ENCODE results near the gene TRIM66.

The TRIM66 gene

DNA sequence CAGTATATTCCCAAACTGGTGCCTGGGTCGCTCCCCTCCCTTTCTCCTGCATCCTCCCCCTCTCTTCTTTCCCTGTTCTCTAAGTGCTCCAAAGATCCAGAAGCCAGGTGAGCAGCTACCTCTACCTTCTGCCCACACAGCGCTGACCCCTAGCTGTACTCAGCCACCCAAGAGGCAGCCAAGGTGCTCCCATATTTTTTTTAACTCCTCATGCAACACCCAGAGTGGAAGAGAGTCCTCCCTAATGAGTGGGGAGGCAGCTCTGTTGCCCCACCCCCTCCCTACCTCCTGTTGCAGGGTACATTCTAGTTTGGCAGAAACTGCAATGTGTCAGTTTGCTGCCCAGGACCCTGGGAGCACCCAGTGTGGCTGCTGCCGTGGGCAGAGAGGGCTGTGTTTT, 40.3 kb upstream of the TRIM66 start:
- Histone ChIP-seq H3K9ac (ENCODE audit: low read length in 2 of 2) (peak overlapping the region; percentile 5 to 39), H3K27ac (ENCODE audit: low read length) (peak overlapping the region; percentile 94), H3K9me3 (ENCODE audit: control insufficient read depth in 2 of 2, low read length in 2 of 2) (no peaks in the 10 kb centered on the region), H3K4me1 (ENCODE audit: control insufficient read depth, insufficient read depth, low read length) (peaks cover 76% of the 10 kb centered on the region), H3K36me3 (ENCODE audit: control insufficient read depth in 2 of 2, insufficient read depth in 2 of 2, low read length in 2 of 2) (peaks cover 13 to 15% of the 10 kb centered on the region in 2 donors), H3K4me3 (ENCODE audit: low read length in 2 of 2) (no peak overlapping the region), H3K27me3 (ENCODE audit: control insufficient read depth in 1 of 2, insufficient read depth in 2 of 2, low read length in 2 of 2) (no peaks in the 10 kb centered on the region)

DNA sequence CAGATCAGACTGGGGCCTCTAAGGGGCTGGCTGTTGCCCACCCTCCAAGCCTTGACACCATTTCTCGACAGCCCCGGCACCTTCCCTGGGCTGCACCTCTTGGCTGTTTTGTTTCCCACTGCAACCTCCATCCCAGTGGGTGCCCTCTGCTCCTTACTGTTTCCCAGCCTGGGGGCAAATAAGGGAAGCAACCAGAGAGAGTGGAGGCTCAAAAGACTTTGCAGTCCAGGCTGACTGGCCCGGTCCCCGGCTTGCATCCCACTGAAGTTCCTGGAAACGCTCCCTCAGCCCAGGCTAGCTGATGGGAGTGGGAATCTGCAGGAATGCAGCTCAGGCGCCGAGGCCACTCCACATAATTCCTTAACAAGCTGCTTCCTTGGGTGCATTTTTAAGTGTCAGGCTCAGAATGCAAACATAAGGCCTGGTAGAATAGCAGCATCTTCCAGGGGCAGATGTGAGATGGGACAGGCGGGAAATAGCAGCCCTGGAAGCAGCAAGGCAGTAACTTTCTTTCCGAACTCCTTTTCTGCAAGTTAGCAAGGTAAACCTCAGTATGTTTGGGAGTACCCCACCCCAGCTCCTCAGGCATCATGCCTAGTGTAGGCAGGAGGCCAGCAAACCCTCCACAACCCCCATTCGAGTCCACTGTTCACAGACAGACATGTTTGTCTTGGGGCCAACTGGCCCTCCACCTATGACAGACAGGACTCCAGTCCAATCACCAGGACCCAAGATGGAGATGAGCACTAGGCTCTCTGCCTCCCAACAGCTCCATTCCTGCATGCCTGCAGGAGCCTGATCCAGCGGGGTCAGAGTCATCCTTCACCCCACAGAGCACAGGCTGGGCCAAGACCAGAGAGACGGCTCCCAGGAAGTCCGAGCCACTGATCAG, 39.4 kb upstream of the TRIM66 start:
- Histone ChIP-seq H3K9ac (ENCODE audit: low read length in 2 of 2) (peak overlapping the region; percentile 39 to 51), H3K27ac (ENCODE audit: low read length) (peak overlapping the region; percentile 94), H3K4me1 (ENCODE audit: control insufficient read depth, insufficient read depth, low read length) (peaks cover 77% of the 10 kb centered on the region), H3K9me3 (ENCODE audit: control insufficient read depth in 2 of 2, low read length in 2 of 2) (no peaks in the 10 kb centered on the region), H3K27me3 (ENCODE audit: control insufficient read depth in 1 of 2, insufficient read depth in 2 of 2, low read length in 2 of 2) (no peaks in the 10 kb centered on the region), H3K36me3 (ENCODE audit: control insufficient read depth in 2 of 2, insufficient read depth in 2 of 2, low read length in 2 of 2) (peaks cover 19 to 21% of the 10 kb centered on the region in 2 donors), H3K4me3 (ENCODE audit: low read length in 2 of 2) (peak overlapping the region; percentile 9 to 35)

DNA sequence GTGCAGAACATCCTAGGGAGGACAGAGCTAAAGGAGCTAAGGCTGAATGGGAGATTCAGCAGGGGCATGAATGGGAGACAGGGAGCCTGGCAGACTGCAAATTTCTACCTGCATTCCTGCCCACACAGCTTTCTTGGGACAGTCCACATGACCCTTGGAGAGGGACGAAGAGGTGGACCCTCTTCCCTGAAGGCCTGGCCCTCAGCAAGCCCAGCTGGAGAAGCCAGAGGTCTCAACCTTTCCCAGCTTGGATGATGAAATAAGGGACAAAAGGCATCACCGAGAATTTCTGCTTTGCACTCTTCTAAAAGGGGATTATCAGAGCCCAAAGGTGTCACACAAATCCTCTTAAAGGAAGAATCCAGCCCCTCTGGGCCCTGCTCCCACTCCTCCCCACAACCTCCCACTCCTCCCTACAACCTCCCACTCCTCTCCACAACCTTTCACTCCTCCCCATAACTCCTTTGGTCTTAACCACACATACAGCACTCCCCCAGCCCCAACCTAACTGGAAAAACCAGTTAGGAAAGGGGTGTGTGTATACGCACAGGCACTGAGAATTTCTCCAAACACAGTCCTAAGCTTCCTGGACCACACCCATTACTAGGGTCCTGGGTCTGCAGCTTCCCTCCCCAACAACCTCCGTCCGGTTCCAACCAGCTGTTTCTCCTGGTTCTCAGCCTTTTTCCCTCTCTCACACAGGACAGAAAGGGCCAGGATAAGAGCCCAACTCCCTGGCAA, 38.6 kb upstream of the TRIM66 start:
- no peaks in the 10 kb centered on the region for H3K9me3 ChIP-seq (ENCODE audit: control insufficient read depth in 2 of 2, low read length in 2 of 2)
- H3K27me3 ChIP-seq (ENCODE audit: control insufficient read depth in 1 of 2, insufficient read depth in 2 of 2, low read length in 2 of 2): no peaks in the 10 kb centered on the region
- peaks cover 73% of the 10 kb centered on the region for H3K4me1 ChIP-seq (ENCODE audit: control insufficient read depth, insufficient read depth, low read length)
- H3K27ac ChIP-seq (ENCODE audit: low read length): peak overlapping the region; percentile 94
- H3K9ac ChIP-seq (ENCODE audit: low read length in 2 of 2): peak overlapping the region; percentile 50 to 51
- peak overlapping the region in 1 of 2 donors; percentile 22 for H3K4me3 ChIP-seq (ENCODE audit: low read length in 2 of 2)
- peaks cover 16 to 17% of the 10 kb centered on the region in 2 donors for H3K36me3 ChIP-seq (ENCODE audit: control insufficient read depth in 2 of 2, insufficient read depth in 2 of 2, low read length in 2 of 2)

DNA sequence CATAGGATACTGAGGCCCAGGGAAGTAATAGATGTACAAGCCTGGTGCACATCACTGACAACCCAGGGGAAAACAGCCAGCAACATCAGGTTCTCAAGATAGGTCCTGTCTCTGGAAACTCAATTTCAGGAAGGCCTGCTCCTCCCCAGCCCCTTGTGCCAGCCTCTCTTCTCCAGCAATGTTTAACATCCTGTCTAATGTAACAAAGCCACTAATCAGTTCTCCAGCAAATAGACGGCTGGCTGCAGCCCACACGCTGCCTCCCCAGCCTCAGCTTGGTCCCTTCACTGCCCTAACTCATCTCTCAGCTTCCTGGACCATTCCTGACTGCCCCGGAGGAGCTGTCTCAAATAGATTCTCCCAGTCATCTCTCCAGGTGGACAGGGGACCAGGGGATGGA, 37.9 kb upstream of the TRIM66 start:
- Histone ChIP-seq H3K4me3 (ENCODE audit: low read length in 2 of 2) (peak overlapping the region in 1 of 2 donors; percentile 22), H3K4me1 (ENCODE audit: control insufficient read depth, insufficient read depth, low read length) (peaks cover 79% of the 10 kb centered on the region)

DNA sequence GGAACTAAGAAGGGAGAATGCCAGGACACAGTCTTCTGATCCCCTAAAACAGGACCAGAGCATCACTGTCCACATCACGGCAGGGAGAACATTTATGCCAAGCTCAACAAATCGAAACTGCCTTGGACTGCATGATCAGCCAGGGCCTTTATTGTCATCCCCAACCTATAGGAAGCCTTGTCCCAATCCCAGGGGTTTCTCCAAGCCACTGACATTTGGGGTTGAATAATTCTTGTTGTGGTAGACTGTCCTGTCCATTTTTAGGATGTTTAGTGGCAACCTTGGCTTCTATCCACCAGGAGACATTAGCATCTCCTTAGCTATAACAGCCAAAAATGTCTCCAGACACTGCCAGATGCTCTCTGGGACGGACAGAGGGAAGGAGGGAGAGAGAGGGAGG, 37.3 kb upstream of the TRIM66 start:
- Histone ChIP-seq H3K9ac (ENCODE audit: low read length in 2 of 2) (peak overlapping the region; percentile 37 to 66), H3K4me3 (ENCODE audit: low read length in 2 of 2) (peak overlapping the region; percentile 3 to 29), H3K9me3 (ENCODE audit: control insufficient read depth in 2 of 2, low read length in 2 of 2) (no peaks in the 10 kb centered on the region), H3K36me3 (ENCODE audit: control insufficient read depth in 2 of 2, insufficient read depth in 2 of 2, low read length in 2 of 2) (peaks cover 14 to 23% of the 10 kb centered on the region in 2 donors), H3K27ac (ENCODE audit: low read length) (peak overlapping the region; percentile 94), H3K27me3 (ENCODE audit: control insufficient read depth in 1 of 2, insufficient read depth in 2 of 2, low read length in 2 of 2) (no peaks in the 10 kb centered on the region), H3K4me1 (ENCODE audit: control insufficient read depth, insufficient read depth, low read length) (peaks cover 86% of the 10 kb centered on the region)

More for the DNA sequence above, 37.9 kb upstream of the TRIM66 start:
- no peaks in the 10 kb centered on the region for H3K27me3 ChIP-seq (ENCODE audit: control insufficient read depth in 1 of 2, insufficient read depth in 2 of 2, low read length in 2 of 2)
- peak overlapping the region; percentile 29 to 50 for H3K9ac ChIP-seq (ENCODE audit: low read length in 2 of 2)
- peak overlapping the region; percentile 94 for H3K27ac ChIP-seq (ENCODE audit: low read length)
- H3K9me3 ChIP-seq (ENCODE audit: control insufficient read depth in 2 of 2, low read length in 2 of 2): no peaks in the 10 kb centered on the region
- H3K36me3 ChIP-seq (ENCODE audit: control insufficient read depth in 2 of 2, insufficient read depth in 2 of 2, low read length in 2 of 2): peaks cover 11 to 17% of the 10 kb centered on the region in 2 donors

DNA sequence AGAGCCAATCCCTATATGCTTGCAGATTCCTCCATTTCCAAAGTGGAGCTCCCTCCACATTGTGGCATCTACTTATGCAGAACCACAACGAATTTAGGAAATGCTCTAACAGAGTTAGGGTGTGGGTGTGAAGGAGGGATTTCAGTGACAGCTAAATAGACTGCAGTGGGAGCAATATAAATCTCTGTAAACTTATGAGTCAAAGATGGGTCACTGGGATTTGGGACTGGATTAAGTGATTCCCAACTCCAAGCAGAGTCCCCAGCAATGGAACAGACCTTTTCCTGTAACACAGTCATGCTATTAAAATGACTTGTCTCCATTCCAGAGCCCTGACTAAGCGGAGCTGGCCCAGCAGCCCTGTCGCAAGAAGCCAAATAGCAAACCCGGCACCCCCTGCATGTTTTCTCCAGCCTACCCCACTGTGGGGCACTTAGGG, 36.8 kb upstream of the TRIM66 start:
- Histone ChIP-seq H3K9ac (ENCODE audit: low read length in 2 of 2) (peak overlapping the region; percentile 66 to 68), H3K4me1 (ENCODE audit: control insufficient read depth, insufficient read depth, low read length) (peaks cover 91% of the 10 kb centered on the region), H3K27me3 (ENCODE audit: control insufficient read depth in 1 of 2, insufficient read depth in 2 of 2, low read length in 2 of 2) (no peaks in the 10 kb centered on the region), H3K27ac (ENCODE audit: low read length) (peak overlapping the region; percentile 94), H3K36me3 (ENCODE audit: control insufficient read depth in 2 of 2, insufficient read depth in 2 of 2, low read length in 2 of 2) (peaks cover 15 to 26% of the 10 kb centered on the region in 2 donors), H3K4me3 (ENCODE audit: low read length in 2 of 2) (peak overlapping the region; percentile 24 to 40), H3K9me3 (ENCODE audit: control insufficient read depth in 2 of 2, low read length in 2 of 2) (no peaks in the 10 kb centered on the region)

DNA sequence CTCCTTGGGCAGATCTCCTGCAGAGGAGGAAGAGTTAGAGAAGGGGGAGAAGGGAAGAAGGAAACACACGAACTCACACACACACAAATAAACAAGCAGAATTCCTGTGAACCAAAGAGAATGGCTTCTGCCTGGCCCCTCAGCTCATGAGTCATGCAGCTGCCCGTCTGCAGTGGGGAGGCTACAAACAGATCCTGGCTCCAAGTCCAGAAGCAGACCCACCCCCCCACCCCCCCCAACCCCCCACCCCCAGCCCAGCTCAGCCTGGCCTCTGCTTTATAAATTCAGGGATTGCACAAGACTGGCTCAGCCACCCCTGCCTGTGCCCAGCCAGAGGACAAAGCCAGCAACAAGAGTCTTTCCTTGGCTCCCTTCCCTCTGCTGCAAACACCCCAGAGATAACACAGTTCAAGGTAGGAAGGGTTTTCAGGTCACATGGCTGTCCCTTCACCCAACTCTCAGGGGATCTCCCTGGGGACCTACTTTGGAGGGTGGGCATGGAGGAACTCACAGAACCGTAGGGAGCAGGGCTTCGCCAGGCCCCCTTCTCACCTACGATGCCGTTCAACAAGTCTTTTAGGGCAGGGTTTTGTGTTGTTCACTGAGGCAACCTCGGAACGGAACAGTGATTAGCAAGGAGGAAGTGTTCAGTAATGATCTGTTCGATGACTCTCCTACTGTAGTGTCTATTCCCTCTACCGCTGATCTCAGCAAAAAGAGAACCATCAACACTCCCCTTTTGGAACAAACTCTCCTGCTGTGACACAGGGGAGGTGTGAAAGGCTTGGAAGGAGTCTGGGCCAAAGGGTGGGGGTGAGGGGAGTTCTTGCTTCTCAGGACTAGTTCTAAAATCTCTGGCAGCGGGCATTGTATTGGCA, 35.6 kb upstream of the TRIM66 start:
- H3K9ac ChIP-seq (ENCODE audit: low read length in 2 of 2): peak overlapping the region; percentile 68 to 69
- H3K4me3 ChIP-seq (ENCODE audit: low read length in 2 of 2): peak overlapping the region; percentile 31 to 40
- peaks cover 23 to 27% of the 10 kb centered on the region in 2 donors for H3K36me3 ChIP-seq (ENCODE audit: control insufficient read depth in 2 of 2, insufficient read depth in 2 of 2, low read length in 2 of 2)
- H3K27ac ChIP-seq (ENCODE audit: low read length): peak overlapping the region; percentile 94
- H3K27me3 ChIP-seq (ENCODE audit: control insufficient read depth in 1 of 2, insufficient read depth in 2 of 2, low read length in 2 of 2): no peaks in the 10 kb centered on the region
- H3K9me3 ChIP-seq (ENCODE audit: control insufficient read depth in 2 of 2, low read length in 2 of 2): no peaks in the 10 kb centered on the region
- H3K4me1 ChIP-seq (ENCODE audit: control insufficient read depth, insufficient read depth, low read length): peaks cover 90% of the 10 kb centered on the region

DNA sequence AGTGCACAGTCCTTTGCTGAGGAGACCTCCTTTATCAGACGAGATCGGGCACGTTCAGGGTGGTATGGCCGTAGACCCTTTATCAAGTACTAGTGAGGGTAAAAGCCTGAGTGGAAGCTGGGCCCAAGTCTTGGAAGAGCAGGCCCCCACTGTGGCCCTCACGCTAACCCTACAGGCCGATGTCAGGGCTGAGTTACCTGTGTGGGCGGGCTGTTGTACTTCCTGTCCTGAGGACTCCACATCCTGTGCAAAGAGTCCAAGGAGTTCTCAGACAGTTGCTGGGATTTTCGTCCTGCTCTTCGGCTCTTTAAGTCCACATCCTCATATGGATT, 35.0 kb upstream of the TRIM66 start:
- Histone ChIP-seq H3K4me1 (ENCODE audit: control insufficient read depth, insufficient read depth, low read length) (peaks cover 84% of the 10 kb centered on the region), H3K4me3 (ENCODE audit: low read length in 2 of 2) (peak overlapping the region in 1 of 2 donors; percentile 47), H3K9ac (ENCODE audit: low read length in 2 of 2) (peak overlapping the region; percentile 29 to 42)

DNA sequence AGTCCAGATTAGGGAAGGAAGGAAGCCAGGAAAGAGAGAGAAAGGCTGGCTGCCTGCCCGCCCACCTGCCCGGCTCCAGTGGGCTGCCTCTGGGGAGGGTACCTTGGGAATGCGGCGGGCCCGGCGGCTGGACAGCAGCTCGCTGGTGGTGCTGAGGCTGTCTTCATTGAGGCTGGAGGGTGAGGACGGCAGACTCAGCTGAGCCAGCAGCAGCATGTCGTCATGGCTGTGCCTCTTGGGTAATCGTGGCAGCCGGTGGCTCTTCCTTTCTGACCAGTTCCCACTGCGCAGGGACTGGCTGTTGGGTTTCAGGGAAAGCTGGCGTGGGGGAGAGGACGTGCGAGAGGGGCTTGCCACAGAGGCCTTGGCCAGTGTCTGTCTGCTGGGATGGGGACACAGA, 33.0 kb upstream of the TRIM66 start:
- Histone ChIP-seq H3K9ac (ENCODE audit: low read length in 2 of 2) (no peak overlapping the region), H3K27me3 (ENCODE audit: control insufficient read depth in 1 of 2, insufficient read depth in 2 of 2, low read length in 2 of 2) (no peaks in the 10 kb centered on the region), H3K4me1 (ENCODE audit: control insufficient read depth, insufficient read depth, low read length) (peaks cover 68% of the 10 kb centered on the region), H3K9me3 (ENCODE audit: control insufficient read depth in 2 of 2, low read length in 2 of 2) (no peaks in the 10 kb centered on the region), H3K4me3 (ENCODE audit: low read length in 2 of 2) (no peak overlapping the region), H3K36me3 (ENCODE audit: control insufficient read depth in 2 of 2, insufficient read depth in 2 of 2, low read length in 2 of 2) (peaks cover 35 to 44% of the 10 kb centered on the region in 2 donors), H3K27ac (ENCODE audit: low read length) (peak overlapping the region; percentile 94)

More for the DNA sequence above, 35.0 kb upstream of the TRIM66 start:
- Histone ChIP-seq H3K27ac (ENCODE audit: low read length) (peak overlapping the region; percentile 94), H3K36me3 (ENCODE audit: control insufficient read depth in 2 of 2, insufficient read depth in 2 of 2, low read length in 2 of 2) (peaks cover 23 to 33% of the 10 kb centered on the region in 2 donors), H3K9me3 (ENCODE audit: control insufficient read depth in 2 of 2, low read length in 2 of 2) (no peaks in the 10 kb centered on the region), H3K27me3 (ENCODE audit: control insufficient read depth in 1 of 2, insufficient read depth in 2 of 2, low read length in 2 of 2) (no peaks in the 10 kb centered on the region)

DNA sequence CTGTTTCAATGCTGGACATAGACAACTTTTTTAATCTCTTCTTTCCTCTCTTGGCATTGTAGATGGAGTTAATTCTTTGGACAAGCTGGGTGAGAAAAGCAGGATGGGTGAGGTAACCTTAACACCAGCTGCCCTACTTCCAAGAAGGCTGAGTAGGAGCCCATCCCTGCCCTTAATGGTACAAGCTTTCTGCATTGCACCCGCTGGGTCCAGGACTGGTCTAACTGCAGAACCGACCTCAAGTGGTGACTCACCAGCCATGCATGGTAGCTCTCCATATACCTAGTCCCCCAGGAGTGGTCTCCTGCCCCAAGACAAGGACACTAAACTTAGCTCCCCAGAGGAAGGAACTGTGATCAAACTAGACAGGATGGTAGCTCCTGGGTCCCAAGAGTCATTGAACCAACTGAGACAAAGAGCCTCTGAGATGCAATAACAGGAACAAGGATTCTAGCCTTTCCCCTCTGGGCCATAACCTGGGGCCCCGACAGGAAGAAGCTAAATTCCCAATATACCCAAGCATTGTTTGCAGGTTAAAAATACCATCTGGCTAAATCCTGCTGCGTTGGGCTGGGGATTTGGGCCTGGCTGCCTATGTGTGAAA, 32.3 kb upstream of the TRIM66 start:
- Histone ChIP-seq H3K4me3 (ENCODE audit: low read length in 2 of 2) (no peak overlapping the region), H3K27ac (ENCODE audit: low read length) (peak overlapping the region; percentile 94), H3K36me3 (ENCODE audit: control insufficient read depth in 2 of 2, insufficient read depth in 2 of 2, low read length in 2 of 2) (peaks cover 37 to 47% of the 10 kb centered on the region in 2 donors), H3K27me3 (ENCODE audit: control insufficient read depth in 1 of 2, insufficient read depth in 2 of 2, low read length in 2 of 2) (no peaks in the 10 kb centered on the region), H3K9me3 (ENCODE audit: control insufficient read depth in 2 of 2, low read length in 2 of 2) (no peaks in the 10 kb centered on the region), H3K9ac (ENCODE audit: low read length in 2 of 2) (peak overlapping the region in 1 of 2 donors; percentile 21), H3K4me1 (ENCODE audit: control insufficient read depth, insufficient read depth, low read length) (peaks cover 68% of the 10 kb centered on the region)
